ENCODE data around the gene MCEMP1. TPM values are rescaled to one million over a fixed set of nuclear protein-coding genes. Genes with fewer than 3 reads are reported as not detected.
A peak's percentile ranks its signal among the peaks of the same experiment; 100 is the strongest.

MCEMP1 gene
- total and polyA plus RNA-seq, 7 experiments from 2014 or later = 1.2 to 12.3 TPM; not detected in 5

DNA sequence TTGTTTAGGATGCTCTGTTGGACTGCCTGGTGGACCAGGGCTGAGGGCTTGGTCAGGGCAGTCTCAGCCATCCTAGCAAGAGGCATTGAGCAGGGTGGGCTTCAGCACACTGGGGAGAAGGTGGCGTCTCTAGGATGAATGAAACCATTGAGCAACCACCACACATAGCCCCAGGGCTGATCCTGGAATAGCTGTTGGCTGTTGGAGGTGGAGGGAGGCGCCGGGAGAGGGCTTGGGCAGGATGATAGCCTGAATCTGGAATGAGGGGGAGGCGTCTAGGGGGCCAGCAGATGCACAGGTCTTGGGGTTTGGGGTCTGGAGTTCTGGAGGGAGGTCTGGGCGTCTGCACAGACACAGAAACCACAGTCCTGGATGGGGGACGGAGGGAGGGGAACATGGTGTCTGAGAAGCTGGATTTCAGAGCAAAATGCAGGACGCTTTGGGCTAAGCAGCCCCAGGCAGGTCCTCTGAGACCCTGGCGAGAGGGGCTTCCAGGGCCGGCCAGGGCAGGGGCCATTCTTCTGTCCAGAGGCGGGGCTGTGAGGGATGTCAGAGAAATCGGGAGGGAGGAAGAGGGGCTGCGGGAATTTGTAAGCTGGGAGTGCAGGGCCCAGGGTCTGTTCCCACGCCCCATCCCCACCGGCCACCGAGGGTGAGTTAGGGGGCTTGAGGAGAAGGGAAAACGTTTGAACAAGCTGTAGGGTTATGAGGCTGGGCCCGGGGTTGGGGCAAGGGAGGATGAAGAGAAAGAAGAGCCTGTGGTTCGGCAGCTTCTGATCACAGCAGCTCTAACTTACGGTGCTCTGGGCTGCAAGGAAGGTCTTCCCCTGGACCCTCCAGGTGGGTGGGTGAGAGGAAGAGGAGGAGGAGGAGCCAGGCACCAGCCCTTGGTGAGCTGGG is 8.9 kb downstream of the MCEMP1 start:
- Histone ChIP-seq H3K4me3 (ENCODE audit: low read length) (no peak overlapping the region), H3K36me3 (ENCODE audit: control insufficient read depth in 2 of 3, insufficient read depth in 3 of 3, low read length in 3 of 3) (peaks cover 0 to 37% (median 0%) of the 10 kb centered on the region in 3 experiments), H3K9me3 (ENCODE audit: control insufficient read depth in 2 of 3, low read length in 3 of 3) (no peaks in the 10 kb centered on the region), H3K27ac (ENCODE audit: low read depth, low read length) (no peak overlapping the region), H3K27me3 (ENCODE audit: control insufficient read depth in 2 of 2, insufficient read depth in 2 of 2, low read length in 2 of 2) (no peaks in the 10 kb centered on the region), H3K4me1 (ENCODE audit: control insufficient read depth in 2 of 2, insufficient read depth in 2 of 2, low read length in 2 of 2) (peaks cover 6 to 12% of the 10 kb centered on the region in 2 donors)
- ATAC-seq (no peak), DNase-seq (no peak)
- Mint-ChIP-seq H3K27ac (peak overlapping the region in 3 of 9 donors; percentile 36 to 73 (median 55)), H3K27me3 (no peaks in the 10 kb centered on the region), H3K4me3 (no peak overlapping the region), H3K9me3 (no peaks in the 10 kb centered on the region), H3K4me1 (peaks cover 0 to 30% (median 11%) of the 10 kb centered on the region in 7 donors), H3K36me3 (peaks cover 0 to 13% (median 0%) of the 10 kb centered on the region in 5 donors)
- ChIA-PET POLR2A (interaction anchor here (0.6 to 2.7 kb wide), 6 partner anchors 13 to 234 kb away, joined by 4 to 9 read pairs (median 5); partner anchors contain the start of genes PET100 and SNAPC2), CTCF (interaction anchor here (0.7 to 1.5 kb wide), 2 partner anchors 13 to 114 kb away, joined by 5 to 7 read pairs; no protein-coding TSS in a partner anchor)
- intact Hi-C loops (cut with micrococcal nuclease) = no loop called here

DNA sequence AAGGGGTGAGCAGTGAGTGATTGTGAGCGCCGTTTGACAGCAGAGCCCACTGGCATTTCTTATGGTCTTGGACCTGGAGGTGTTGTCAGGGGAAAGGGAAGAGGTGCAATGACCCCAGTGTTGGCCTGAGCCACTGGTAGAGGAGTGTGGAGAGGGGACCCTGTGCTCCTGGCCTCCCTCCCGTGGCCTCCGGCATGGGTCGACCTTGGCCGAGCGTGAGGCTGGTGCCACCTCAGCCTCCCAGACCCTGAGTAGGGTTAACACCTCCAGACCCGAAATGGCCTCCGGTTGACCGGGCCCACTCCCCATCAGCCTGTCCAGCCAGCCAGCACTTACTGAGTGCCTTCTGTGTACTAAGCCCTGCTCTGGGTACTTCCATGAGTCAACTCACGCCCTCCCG is 10.3 kb downstream of the MCEMP1 start:
- no peak overlapping the region for H3K4me3 ChIP-seq (ENCODE audit: low read length)
- H3K4me1 ChIP-seq (ENCODE audit: control insufficient read depth in 2 of 2, insufficient read depth in 2 of 2, low read length in 2 of 2) = peaks cover 2 to 10% of the 10 kb centered on the region in 2 donors
- Mint-ChIP-seq H3K9me3 (no peaks in the 10 kb centered on the region), H3K4me3 (no peak overlapping the region), H3K36me3 (peaks cover 0 to 11% (median 0%) of the 10 kb centered on the region in 5 donors), H3K27ac (peak overlapping the region in 2 of 9 donors; percentile 22 to 49), H3K27me3 (no peaks in the 10 kb centered on the region), H3K4me1 (peaks cover 0 to 23% (median 6%) of the 10 kb centered on the region in 7 donors)
- CTCF ChIA-PET = interaction anchor here (0.6 kb wide), 1 partner anchor 785 kb away, joined by 4 read pairs; no protein-coding TSS in a partner anchor
- no peaks in the 10 kb centered on the region for H3K9me3 ChIP-seq (ENCODE audit: control insufficient read depth in 2 of 3, low read length in 3 of 3)
- H3K36me3 ChIP-seq (ENCODE audit: control insufficient read depth in 2 of 3, insufficient read depth in 3 of 3, low read length in 3 of 3) = peaks cover 0 to 31% (median 0%) of the 10 kb centered on the region in 3 experiments
- no peaks in the 10 kb centered on the region for H3K27me3 ChIP-seq (ENCODE audit: control insufficient read depth in 2 of 2, insufficient read depth in 2 of 2, low read length in 2 of 2)
- no peak for ATAC-seq
- POLR2A ChIA-PET = interaction anchor here (0.6 to 2.7 kb wide), 2 partner anchors 12 to 177 kb away, joined by 4 to 9 read pairs; no protein-coding TSS in a partner anchor
- no peak overlapping the region for H3K27ac ChIP-seq (ENCODE audit: low read depth, low read length)
- intact Hi-C loops (cut with micrococcal nuclease) = no loop called here
- DNase-seq = no peak

DNA sequence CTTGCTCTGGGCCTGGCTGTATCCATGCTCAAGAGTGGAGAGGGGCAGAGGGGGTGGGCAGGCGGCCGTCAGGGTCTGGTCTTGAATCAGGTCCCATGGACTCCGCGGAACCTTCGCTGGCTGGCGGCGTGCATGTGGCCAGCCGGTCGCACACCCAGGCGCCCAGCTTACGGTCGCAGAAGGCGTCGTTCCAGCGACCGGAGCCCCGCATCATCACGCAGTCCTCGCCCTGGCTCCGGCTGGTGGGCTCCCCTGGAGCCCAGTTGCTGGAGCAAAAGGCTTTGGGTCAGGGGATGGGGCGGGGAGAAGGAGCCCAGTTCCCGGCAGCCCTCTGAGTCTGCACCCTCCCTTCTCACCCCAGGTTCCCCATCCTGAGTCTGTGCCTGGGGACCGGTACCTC is 12.3 kb downstream of the MCEMP1 start:
- ChIA-PET CTCF (no interaction called here), POLR2A (no interaction called here)
- no peaks in the 10 kb centered on the region for H3K27me3 ChIP-seq (ENCODE audit: control insufficient read depth in 2 of 2, insufficient read depth in 2 of 2, low read length in 2 of 2)

GRCh38 chr19:7690779-7691258 is 13.9 kb downstream of the MCEMP1 start:
- H3K27ac ChIP-seq (ENCODE audit: low read depth, low read length) = no peak overlapping the region
- H3K4me3 Mint-ChIP-seq = no peak overlapping the region
- H3K27ac Mint-ChIP-seq = no peak overlapping the region
- no peaks in the 10 kb centered on the region for H3K27me3 ChIP-seq (ENCODE audit: control insufficient read depth in 2 of 2, insufficient read depth in 2 of 2, low read length in 2 of 2)
- intact Hi-C loops (cut with micrococcal nuclease) = no loop called here
- H3K4me1 Mint-ChIP-seq = peaks cover 0 to 11% (median 0%) of the 10 kb centered on the region in 7 donors
- peak; percentile 30 for ATAC-seq
- ChIA-PET POLR2A (no interaction called here), CTCF (interaction anchor here (0.7 kb wide), 1 partner anchor 12 kb away, joined by 4 read pairs; no protein-coding TSS in a partner anchor)
- H3K4me3 ChIP-seq (ENCODE audit: low read length) = no peak overlapping the region
- H3K4me1 ChIP-seq (ENCODE audit: control insufficient read depth in 2 of 2, insufficient read depth in 2 of 2, low read length in 2 of 2) = peaks cover 0 to 18% of the 10 kb centered on the region in 2 donors
- no peaks in the 10 kb centered on the region for H3K9me3 ChIP-seq (ENCODE audit: control insufficient read depth in 2 of 3, low read length in 3 of 3)
- no peaks in the 10 kb centered on the region for H3K36me3 Mint-ChIP-seq
- peaks cover 0 to 2% (median 0%) of the 10 kb centered on the region in 3 experiments for H3K36me3 ChIP-seq (ENCODE audit: control insufficient read depth in 2 of 3, insufficient read depth in 3 of 3, low read length in 3 of 3)
- peaks cover 0 to 2% (median 0%) of the 10 kb centered on the region in 5 donors for H3K27me3 Mint-ChIP-seq
- no peaks in the 10 kb centered on the region for H3K9me3 Mint-ChIP-seq
- no peak for DNase-seq

More for the DNA sequence above, 12.3 kb downstream of the MCEMP1 start:
- DNase-seq (no peak), ATAC-seq (no peak)
- intact Hi-C loops (cut with micrococcal nuclease) = no loop called here
- no peak overlapping the region for H3K4me3 ChIP-seq (ENCODE audit: low read length)
- Mint-ChIP-seq H3K36me3 (peaks cover 0 to 5% (median 0%) of the 10 kb centered on the region in 5 donors), H3K4me3 (peak overlapping the region in 1 of 10 donors; percentile 8), H3K27ac (no peak overlapping the region), H3K27me3 (no peaks in the 10 kb centered on the region), H3K9me3 (no peaks in the 10 kb centered on the region), H3K4me1 (peaks cover 0 to 18% (median 5%) of the 10 kb centered on the region in 7 donors)
- peaks cover 0 to 14% (median 0%) of the 10 kb centered on the region in 3 experiments for H3K36me3 ChIP-seq (ENCODE audit: control insufficient read depth in 2 of 3, insufficient read depth in 3 of 3, low read length in 3 of 3)
- H3K4me1 ChIP-seq (ENCODE audit: control insufficient read depth in 2 of 2, insufficient read depth in 2 of 2, low read length in 2 of 2) = peaks cover 0 to 17% of the 10 kb centered on the region in 2 donors
- H3K9me3 ChIP-seq (ENCODE audit: control insufficient read depth in 2 of 3, low read length in 3 of 3) = no peaks in the 10 kb centered on the region
- H3K27ac ChIP-seq (ENCODE audit: low read depth, low read length) = no peak overlapping the region

GRCh38 chr19:7691497-7691896 is 14.6 kb downstream of the MCEMP1 start:
- H3K4me3 Mint-ChIP-seq = no peak overlapping the region
- H3K36me3 ChIP-seq (ENCODE audit: control insufficient read depth in 2 of 3, insufficient read depth in 3 of 3, low read length in 3 of 3) = no peaks in the 10 kb centered on the region
- no peak overlapping the region for H3K27ac ChIP-seq (ENCODE audit: low read depth, low read length)
- intact Hi-C loops (cut with micrococcal nuclease) = no loop called here
- H3K27me3 Mint-ChIP-seq = peaks cover 0 to 3% (median 0%) of the 10 kb centered on the region in 5 donors
- ChIA-PET POLR2A (no interaction called here), CTCF (interaction anchor here (0.7 kb wide), 1 partner anchor 13 kb away, joined by 4 read pairs; no protein-coding TSS in a partner anchor)
- no peaks in the 10 kb centered on the region for H3K27me3 ChIP-seq (ENCODE audit: control insufficient read depth in 2 of 2, insufficient read depth in 2 of 2, low read length in 2 of 2)
- H3K4me3 ChIP-seq (ENCODE audit: low read length) = no peak overlapping the region
- H3K9me3 Mint-ChIP-seq = peaks cover 0 to under 1% (median 0%) of the 10 kb centered on the region in 11 donors
- H3K4me1 ChIP-seq (ENCODE audit: control insufficient read depth in 2 of 2, insufficient read depth in 2 of 2, low read length in 2 of 2) = peaks cover 0 to 18% of the 10 kb centered on the region in 2 donors
- DNase-seq = no peak
- H3K9me3 ChIP-seq (ENCODE audit: control insufficient read depth in 2 of 3, low read length in 3 of 3) = no peaks in the 10 kb centered on the region
- no peak overlapping the region for H3K27ac Mint-ChIP-seq
- ATAC-seq = peak; percentile 35
- H3K36me3 Mint-ChIP-seq = no peaks in the 10 kb centered on the region
- peaks cover 0 to 7% (median 0%) of the 10 kb centered on the region in 7 donors for H3K4me1 Mint-ChIP-seq

GRCh38 chr19:7692417-7693088 is 15.7 kb downstream of the MCEMP1 start:
- H3K9me3 ChIP-seq (ENCODE audit: control insufficient read depth in 2 of 3, low read length in 3 of 3) = no peaks in the 10 kb centered on the region
- H3K36me3 ChIP-seq (ENCODE audit: control insufficient read depth in 2 of 3, insufficient read depth in 3 of 3, low read length in 3 of 3) = no peaks in the 10 kb centered on the region
- ChIA-PET CTCF (no interaction called here), POLR2A (no interaction called here)
- ATAC-seq (peak; percentile 57), DNase-seq (no peak)
- intact Hi-C loops (cut with micrococcal nuclease) = no loop called here
- Mint-ChIP-seq H3K27me3 (peaks cover 0 to 5% (median 0%) of the 10 kb centered on the region in 5 donors), H3K27ac (no peak overlapping the region), H3K36me3 (no peaks in the 10 kb centered on the region), H3K4me3 (no peak overlapping the region), H3K9me3 (peaks cover 0 to 2% (median 0%) of the 10 kb centered on the region in 11 donors), H3K4me1 (peaks cover 0 to 5% (median 0%) of the 10 kb centered on the region in 7 donors)
- H3K27me3 ChIP-seq (ENCODE audit: control insufficient read depth in 2 of 2, insufficient read depth in 2 of 2, low read length in 2 of 2) = no peaks in the 10 kb centered on the region
- peaks cover 0 to 18% of the 10 kb centered on the region in 2 donors for H3K4me1 ChIP-seq (ENCODE audit: control insufficient read depth in 2 of 2, insufficient read depth in 2 of 2, low read length in 2 of 2)
- H3K4me3 ChIP-seq (ENCODE audit: low read length) = no peak overlapping the region
- H3K27ac ChIP-seq (ENCODE audit: low read depth, low read length) = no peak overlapping the region
